CD4-positive, alpha-beta T cell treated with Interferon gamma for 1 hour (primary cell): ENCODE data around the gene MCM5.

ENCODE experiments used
- DNase-seq: peaks from one replicate; pipeline ENCODE4 v3.0.0-alpha.2; 2020

MCM5 gene

GRCh38 chr22:35379146-35379993 is 20.6 kb upstream of the MCM5 start:
- DNase-seq, result no peak

DNA sequence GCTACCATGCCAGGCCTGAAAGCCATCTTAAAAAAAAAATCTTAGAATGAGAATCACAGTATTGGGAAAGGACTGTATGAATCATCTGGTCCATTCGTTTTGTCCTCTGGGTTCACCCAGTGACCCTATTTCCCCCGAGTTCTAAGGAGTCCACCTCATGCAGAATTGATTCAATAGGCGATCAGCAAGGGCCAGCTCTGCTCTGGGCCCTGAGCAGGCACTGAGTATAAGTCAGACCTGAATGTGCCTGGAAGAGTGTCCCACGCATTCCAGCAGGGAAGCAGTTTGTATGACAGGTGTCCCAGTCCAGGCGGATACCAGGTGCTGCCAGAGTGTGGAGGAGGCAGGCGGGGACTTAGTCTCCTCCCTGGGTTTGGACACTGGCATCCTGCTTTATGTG is 19.9 kb upstream of the MCM5 start:
- DNase-seq, result no peak

DNA sequence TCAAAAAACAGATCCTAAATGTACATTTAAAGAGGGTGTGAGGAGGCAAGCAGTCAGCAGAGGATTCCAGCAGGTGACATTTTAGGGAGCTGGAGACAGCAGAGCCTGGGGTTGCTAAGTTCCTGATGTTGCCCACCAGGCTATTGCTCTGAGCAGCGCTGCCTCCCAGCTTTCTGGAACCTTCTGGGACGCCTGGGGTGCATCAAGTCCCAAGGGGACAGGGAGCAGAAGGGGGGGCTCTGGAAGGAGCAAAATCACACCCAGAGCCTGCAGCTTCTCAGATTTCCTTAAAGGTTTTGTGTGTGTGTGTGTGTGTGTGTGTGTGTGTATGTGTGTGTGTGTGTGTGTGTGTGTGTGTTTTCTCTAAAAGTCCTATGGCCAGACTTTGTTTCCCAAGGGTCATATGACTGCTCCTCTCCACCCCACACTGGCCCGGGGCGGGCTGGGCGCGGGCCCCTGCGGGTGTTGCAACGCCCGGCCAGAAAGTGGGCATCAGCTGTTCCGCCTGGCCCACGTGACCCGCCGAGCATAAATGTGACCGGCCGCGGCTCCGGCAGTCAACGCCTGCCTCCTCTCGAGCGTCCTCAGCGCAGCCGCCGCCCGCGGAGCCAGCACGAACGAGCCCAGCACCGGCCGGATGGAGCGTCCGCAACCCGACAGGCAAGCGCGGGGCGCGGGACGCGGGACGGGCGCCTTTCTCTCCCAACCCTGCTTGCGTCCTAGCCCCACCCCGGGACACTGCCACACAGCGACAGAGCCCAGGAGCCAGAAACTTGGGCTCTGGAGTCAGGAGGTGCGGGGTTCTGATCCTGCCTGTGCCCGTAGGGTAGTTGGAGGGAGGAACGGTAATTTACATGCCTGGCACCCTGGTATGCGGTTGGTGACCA is 19.2 kb upstream of the MCM5 start, which contains the start of gene HMOX1:
Gene HMOX1, plus strand, starts transcription at position 560 of the 887 bp plus-strand sequence. Its CDS starts 78 bp downstream, at position 638.
- peak; percentile 78 for DNase-seq

DNA sequence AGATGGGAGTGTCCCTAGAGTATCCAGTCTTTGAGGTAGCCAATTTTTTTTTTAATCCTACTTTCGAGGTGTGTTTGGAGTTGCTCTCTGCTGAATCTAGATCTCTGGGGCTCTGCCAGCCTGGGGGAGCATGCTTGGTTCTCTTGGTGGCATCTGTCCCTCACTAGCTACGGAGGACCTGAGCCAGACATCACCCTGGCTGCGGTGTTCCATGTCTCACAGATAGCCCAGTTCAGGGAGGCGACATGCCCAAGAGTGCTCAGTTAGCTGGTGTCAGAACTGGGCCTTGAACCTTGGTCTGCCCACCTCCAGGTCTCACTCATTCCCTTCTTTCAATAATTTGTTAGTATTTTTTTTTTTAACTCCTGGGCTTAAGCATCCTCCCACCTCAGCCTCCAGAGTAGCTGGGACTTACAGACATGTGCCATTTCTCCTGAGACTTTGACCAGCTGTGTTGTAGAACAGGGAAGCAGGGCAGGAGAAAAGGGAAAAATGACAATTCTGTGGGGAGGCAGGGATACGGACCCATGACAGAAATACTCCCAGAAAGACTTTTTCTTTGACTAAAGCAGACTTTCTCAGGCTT is 18.4 kb upstream of the MCM5 start:
- DNase-seq, result no peak

GRCh38 chr22:35383679-35384071 is 16.3 kb upstream of the MCM5 start:
- DNase-seq, result no peak

GRCh38 chr22:35384527-35384926 is 15.4 kb upstream of the MCM5 start:
- no peak for DNase-seq

GRCh38 chr22:35384975-35385588 is 14.9 kb upstream of the MCM5 start:
- DNase-seq, result no peak

DNA sequence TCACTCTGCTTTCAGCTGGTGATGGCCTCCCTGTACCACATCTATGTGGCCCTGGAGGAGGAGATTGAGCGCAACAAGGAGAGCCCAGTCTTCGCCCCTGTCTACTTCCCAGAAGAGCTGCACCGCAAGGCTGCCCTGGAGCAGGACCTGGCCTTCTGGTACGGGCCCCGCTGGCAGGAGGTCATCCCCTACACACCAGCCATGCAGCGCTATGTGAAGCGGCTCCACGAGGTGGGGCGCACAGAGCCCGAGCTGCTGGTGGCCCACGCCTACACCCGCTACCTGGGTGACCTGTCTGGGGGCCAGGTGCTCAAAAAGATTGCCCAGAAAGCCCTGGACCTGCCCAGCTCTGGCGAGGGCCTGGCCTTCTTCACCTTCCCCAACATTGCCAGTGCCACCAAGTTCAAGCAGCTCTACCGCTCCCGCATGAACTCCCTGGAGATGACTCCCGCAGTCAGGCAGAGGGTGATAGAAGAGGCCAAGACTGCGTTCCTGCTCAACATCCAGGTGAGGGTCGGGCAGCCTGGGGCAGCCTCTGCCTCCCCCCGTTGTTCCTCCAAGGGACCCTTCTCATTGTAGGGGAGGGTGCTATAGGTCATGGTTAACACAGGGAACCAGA is 13.2 kb upstream of the MCM5 start:
- no peak for DNase-seq

- no peak for DNase-seq
Measured at GRCh38 chr22:35390933-35391332, 9.0 kb upstream of the MCM5 start.

DNA sequence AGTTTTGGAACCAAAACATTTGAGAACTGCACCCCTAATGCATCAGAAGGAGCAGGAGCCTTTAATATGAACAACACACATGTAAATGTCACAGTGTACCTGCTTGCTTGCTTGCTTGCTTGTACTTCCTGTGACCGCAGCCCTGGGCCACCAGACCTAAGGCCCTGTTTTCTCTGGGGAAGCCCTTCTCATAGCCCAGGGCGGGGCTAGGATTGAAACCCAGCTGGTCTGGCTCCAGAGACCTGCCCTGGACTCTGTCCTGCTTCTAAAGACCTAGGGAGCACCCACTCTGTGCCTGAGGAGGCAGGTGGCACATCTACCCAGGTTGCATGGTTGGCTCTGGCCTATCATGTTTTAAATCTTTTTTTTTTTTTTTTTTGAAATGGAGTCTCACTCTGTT is 7.6 kb upstream of the MCM5 start:
- peak; percentile 20 for DNase-seq

DNA sequence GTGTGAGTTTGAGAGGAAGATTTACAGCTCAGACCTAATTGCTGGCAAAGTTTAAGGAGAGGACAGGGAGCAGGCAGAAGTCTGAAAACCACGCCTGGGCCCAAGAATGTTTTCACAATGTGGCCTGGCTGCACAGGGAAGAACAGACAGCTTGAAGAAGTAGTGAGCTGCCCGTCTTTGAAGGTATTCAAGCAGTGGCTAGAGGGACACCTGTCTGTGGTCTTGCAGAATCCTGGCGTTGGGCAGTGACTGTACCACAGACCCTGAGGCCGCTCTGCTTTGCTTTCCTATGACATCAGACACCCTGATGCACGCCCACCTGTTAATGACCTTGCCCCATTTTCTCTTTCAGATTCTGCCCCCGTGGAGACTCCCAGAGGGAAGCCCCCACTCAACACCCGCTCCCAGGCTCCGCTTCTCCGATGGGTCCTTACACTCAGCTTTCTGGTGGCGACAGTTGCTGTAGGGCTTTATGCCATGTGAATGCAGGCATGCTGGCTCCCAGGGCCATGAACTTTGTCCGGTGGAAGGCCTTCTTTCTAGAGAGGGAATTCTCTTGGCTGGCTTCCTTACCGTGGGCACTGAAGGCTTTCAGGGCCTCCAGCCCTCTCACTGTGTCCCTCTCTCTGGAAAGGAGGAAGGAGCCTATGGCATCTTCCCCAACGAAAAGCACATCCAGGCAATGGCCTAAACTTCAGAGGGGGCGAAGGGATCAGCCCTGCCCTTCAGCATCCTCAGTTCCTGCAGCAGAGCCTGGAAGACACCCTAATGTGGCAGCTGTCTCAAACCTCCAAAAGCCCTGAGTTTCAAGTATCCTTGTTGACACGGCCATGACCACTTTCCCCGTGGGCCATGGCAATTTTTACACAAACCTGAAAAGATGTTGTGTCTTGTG is 6.6 kb upstream of the MCM5 start:
- no peak for DNase-seq

GRCh38 chr22:35394011-35394312 is 6.0 kb upstream of the MCM5 start:
- no peak for DNase-seq

DNA sequence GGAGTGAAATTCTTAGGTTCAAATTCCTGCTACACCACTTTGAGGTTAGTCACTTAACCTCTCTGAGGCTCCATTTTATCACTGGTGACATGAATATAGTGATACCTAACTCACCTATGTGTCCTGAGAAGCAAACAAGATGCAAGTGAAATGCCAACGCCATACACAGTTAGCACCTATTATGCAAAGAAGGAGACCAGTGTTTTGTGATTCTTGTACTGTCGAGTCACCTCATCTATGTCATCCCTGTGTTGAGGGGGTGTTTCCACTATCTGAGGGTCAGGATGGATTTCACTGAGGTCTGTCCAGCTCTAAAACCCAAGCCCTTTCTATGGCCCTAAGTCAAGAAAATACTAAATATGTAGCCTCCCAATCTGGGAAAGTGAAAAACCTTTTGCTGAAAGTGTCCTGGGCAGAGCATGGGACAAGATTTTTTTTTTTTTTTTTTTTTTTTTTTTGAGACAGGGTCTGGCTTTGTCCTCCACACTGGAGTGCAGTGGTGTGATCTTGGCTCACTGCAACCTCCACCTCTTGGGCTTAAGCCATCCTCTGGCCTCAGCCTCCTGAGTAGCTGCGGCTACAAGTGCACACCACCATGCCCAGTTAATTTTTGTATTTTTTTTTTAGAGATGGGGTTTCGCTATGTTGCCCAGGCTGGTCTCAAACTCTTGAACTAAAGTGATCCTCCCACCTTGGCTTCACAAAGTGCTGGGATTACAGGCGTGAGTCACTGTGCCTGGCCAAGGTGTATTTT is 5.0 kb upstream of the MCM5 start:
- DNase-seq, result no peak

DNA sequence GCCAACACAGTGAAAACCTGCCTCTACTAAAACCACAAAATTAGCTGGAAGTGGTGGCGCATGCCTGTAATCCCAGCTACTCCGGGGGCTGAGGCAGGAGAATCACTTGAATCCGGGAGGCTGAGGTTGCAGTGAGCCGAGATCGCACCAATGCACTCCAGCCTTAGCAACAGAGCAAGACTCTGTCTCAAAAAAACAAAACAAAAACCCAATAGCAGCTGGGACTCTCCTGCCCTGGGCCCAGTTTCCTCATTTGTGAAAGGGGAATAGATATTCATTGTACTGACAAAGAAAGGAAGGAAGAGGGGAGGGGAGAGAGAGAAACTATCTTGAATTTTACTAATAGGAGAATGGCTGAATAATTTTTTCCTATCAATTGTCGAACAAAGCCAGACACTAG is 3.3 kb upstream of the MCM5 start:
- peak; percentile 45 for DNase-seq

DNA sequence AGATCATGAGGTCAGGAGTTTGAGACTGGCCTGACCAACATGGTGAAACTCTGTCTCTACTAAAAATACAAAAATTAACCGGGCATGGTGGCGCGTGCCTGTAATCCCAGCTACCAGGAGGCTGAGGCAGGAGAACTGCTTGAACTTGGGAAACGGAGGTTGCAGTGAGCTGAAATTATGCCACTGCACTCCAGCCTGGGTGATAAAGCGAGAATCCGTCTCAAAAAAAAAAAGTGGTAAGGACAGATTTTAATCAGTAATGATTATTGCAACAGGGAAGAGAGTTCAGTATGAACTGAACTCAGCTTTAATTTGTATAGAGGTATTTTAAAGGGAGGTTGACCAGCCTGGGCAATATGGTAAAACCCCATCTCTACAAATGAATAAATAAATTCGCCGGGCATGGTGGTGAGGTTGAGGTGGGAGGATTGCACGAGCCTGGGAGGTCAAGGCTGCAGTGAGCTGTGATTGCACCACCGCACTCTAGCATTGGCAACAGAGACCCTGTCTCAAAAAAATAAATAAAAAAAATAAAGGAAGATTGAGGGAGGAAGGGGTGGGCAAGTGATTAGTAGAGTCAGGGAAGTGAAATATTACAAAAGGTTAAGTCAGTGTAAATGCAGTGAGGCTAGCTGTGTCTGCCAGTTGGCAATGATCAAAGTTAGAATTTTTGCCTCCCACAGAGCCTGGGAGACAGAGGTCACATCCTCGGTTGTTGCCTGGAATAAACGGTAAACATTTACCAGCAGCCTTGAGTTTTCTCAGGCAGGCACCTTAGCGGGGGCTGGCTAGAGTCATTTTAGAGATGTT is 2.6 kb upstream of the MCM5 start:
- DNase-seq, result no peak

GRCh38 chr22:35398591-35398973 is 1.4 kb upstream of the MCM5 start:
- no peak for DNase-seq

DNA sequence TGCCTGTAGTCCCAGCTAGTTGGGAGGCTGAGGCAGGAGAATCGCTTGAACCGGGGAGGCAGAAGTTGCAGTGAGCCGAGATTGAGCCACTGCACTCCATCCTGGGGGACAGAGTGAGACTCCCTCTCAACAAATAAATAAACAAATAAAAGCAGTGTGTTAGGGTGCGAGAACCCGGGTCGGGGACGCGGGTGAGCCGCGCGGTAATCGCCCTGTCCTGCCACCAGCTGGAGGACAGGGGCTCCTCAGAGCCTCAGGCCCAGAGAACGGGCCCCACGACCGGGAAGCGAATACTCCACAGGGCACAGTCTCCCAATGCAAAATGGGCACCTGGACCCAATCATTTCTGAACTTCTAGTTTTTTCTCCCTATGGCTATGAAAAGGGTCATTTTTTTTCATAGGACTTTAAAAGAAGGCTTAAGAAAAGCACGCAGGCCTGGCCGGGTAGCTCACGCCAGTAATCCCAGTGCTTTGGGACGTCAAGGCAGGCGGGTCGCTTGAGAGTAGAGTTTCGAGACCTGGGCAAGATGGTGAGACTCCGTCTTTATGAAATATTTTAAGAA is 744 bp upstream of the MCM5 start:
- no peak for DNase-seq

- no peak for DNase-seq
Measured at GRCh38 chr22:35400501-35400790, 506 bp downstream of the MCM5 start.

DNA sequence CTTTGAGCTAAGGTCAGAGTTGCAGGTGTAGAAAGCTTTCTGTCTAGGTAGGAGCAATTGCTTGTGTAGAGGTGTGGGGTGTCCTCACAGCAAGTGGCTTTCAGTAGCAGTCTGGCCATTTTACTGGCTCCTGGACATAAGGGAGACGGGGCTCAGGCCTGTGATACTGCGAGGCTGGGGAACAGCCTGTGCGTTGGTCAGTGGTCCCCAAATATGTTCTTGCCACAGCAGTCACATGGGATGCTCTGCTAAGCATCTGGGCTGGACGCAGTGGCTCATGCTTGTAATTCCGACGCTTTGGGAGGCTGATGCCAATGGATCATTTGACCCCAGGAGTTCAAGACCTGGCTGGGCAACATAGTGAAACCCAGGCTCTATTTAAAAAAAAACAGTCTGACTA is 1.9 kb downstream of the MCM5 start:
- no peak for DNase-seq

DNA sequence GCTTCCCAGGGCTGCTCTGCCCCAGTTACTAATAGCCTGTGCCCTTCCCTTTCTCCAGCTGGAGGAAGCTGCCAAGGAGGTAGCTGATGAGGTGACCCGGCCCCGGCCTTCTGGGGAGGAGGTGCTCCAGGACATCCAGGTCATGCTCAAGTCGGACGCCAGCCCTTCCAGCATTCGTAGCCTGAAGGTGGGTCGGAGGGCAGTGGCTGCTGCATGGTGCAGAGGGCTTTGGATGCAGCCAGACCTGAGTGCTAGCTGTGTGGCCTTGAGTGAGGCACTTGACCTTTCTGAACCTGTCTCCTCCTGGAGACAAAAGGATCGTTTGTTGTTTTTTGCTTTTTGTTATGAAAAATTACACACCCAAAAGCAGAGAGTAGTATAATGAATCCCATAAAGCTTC is 3.4 kb downstream of the MCM5 start:
- DNase-seq, result no peak
